ENCODE data around the gene TSC2.

GRCh38 chr16:2079991-2080390, 32.2 kb downstream of the TSC2 start:
- TF ChIP-seq, protein P1, sequence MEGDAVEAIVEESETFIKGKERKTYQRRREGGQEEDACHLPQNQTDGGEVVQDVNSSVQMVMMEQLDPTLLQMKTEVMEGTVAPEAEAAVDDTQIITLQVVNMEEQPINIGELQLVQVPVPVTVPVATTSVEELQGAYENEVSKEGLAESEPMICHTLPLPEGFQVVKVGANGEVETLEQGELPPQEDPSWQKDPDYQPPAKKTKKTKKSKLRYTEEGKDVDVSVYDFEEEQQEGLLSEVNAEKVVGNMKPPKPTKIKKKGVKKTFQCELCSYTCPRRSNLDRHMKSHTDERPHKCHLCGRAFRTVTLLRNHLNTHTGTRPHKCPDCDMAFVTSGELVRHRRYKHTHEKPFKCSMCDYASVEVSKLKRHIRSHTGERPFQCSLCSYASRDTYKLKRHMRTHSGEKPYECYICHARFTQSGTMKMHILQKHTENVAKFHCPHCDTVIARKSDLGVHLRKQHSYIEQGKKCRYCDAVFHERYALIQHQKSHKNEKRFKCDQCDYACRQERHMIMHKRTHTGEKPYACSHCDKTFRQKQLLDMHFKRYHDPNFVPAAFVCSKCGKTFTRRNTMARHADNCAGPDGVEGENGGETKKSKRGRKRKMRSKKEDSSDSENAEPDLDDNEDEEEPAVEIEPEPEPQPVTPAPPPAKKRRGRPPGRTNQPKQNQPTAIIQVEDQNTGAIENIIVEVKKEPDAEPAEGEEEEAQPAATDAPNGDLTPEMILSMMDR (IDR thresholded peaks at IDR 0.05): no peak
- TF ChIP-seq EP300 (IDR thresholded peaks at IDR 0.05; ENCODE audit: low read depth) (no peak), POLR2AphosphoS5 (IDR thresholded peaks at IDR 0.05) (no peak), POLR2A (IDR thresholded peaks at IDR 0.05) (no peak)

Measured in transverse colon (tissue), 4 donors.